Neural cell (in vitro differentiated cells): Measurements from ENCODE around the gene PDAP1. TPM values are rescaled to one million over a fixed set of nuclear protein-coding genes. Genes with fewer than 3 reads are reported as not detected.

ENCODE experiments used
- H2AFZ ChIP-seq: fragments of 200-600, 300-800 bp; sonication (generic), shearing (Covaris generic); 2 replicates; pipeline ENCODE4 v1.6.0; 2014; ENCODE audit warnings: low read depth, mild to moderate bottlenecking, antibody characterized with exemption, low read length, moderate library complexity
- H3F3A ChIP-seq: fragments of 200-600 bp; shearing (Covaris generic); 2 replicates; pipeline ENCODE4 v1.6.1; 2016; ENCODE audit warnings: mild to moderate bottlenecking, moderate library complexity, mixed read lengths, antibody characterized with exemption, low read length; ENCODE audit not compliant: insufficient read depth, poor library complexity, severe bottlenecking
- H3K27ac ChIP-seq: fragments of 200-600, 300-800 bp; sonication (generic), shearing (Covaris generic); 2 replicates; pipeline ENCODE4 v1.5.1; 2014; ENCODE audit warnings: mild to moderate bottlenecking, low read length, moderate library complexity
- H3K27me3 ChIP-seq: fragments of 300-800, 200-600 bp; sonication (generic), shearing (Covaris generic); 2 replicates; pipeline ENCODE4 v1.6.0; 2014; ENCODE audit warnings: mild to moderate bottlenecking, low read depth, low read length, moderate library complexity; ENCODE audit not compliant: insufficient read depth
- H3K36me3 ChIP-seq: fragments of 300-800, 200-600 bp; sonication (generic), shearing (Covaris generic); 2 replicates; pipeline ENCODE4 v1.5.1; 2014; ENCODE audit warnings: mild to moderate bottlenecking, antibody characterized with exemption, low read length, moderate library complexity; ENCODE audit not compliant: insufficient read depth
- H3K4me2 ChIP-seq: fragments of 300-800, 200-600 bp; sonication (generic), shearing (Covaris generic); 2 replicates; pipeline ENCODE4 v1.6.0; 2014; ENCODE audit warnings: mild to moderate bottlenecking, low read length
- H3K4me3 ChIP-seq: fragments of 300-800, 200-600 bp; sonication (generic), shearing (Covaris generic); 2 replicates; pipeline ENCODE4 v1.5.1; 2014; ENCODE audit warnings: mild to moderate bottlenecking, low read length, moderate library complexity
- H3K79me2 ChIP-seq: fragments of 200-600 bp; shearing (Covaris generic); replicated peaks from 2 replicates; pipeline ENCODE4 v1.6.0; 2014; ENCODE audit warnings: mild to moderate bottlenecking, low read length, moderate library complexity; ENCODE audit not compliant: insufficient read depth
- H3K9ac ChIP-seq: fragments of 300-800, 200-600 bp; sonication (generic), shearing (Covaris generic); 2 replicates; pipeline ENCODE4 v1.6.1; 2016; ENCODE audit warnings: mild to moderate bottlenecking, low read length, mixed read lengths
- H3K9me2 ChIP-seq: fragments of 200-600 bp; shearing (Covaris generic); 2 replicates; pipeline ENCODE4 v1.6.1; 2016; ENCODE audit warnings: mild to moderate bottlenecking, low read length, mixed read lengths; ENCODE audit not compliant: insufficient read depth
- H3K9me3 ChIP-seq: fragments of 200-600, 300-800 bp; sonication (generic), shearing (Covaris generic); 2 replicates; pipeline ENCODE4 v1.6.1; 2016; ENCODE audit warnings: mild to moderate bottlenecking, mixed run types, low read length, moderate library complexity, mixed read lengths
- H4K20me1 ChIP-seq: fragments of 200-600 bp; shearing (Covaris generic); 2 replicates; pipeline ENCODE4 v1.6.1; 2016; ENCODE audit warnings: mild to moderate bottlenecking, mixed run types; ENCODE audit not compliant: insufficient read depth
- EP300 ChIP-seq: fragments of 450-650 bp; conservative IDR thresholded peaks from 2 replicates; pipeline ENCODE4 v1.6.1; 2014; ENCODE audit warnings: antibody characterized with exemption, mild to moderate bottlenecking, moderate library complexity; ENCODE audit not compliant: poor library complexity, severe bottlenecking
- EZH2 ChIP-seq: fragments of 200-600, 300-800 bp; shearing (Covaris generic), sonication (generic); IDR thresholded peaks from 2 replicates; pipeline ENCODE4 v1.6.1; 2014; ENCODE audit warnings: antibody characterized with exemption, low read length, borderline replicate concordance, mild to moderate bottlenecking; ENCODE audit not compliant: insufficient read depth, poor library complexity, severe bottlenecking
- MXI1 ChIP-seq: fragments of 450-650 bp; conservative IDR thresholded peaks from 2 replicates; pipeline ENCODE4 v1.6.1; 2014; ENCODE audit warnings: antibody characterized with exemption, mild to moderate bottlenecking; ENCODE audit not compliant: poor library complexity, severe bottlenecking
- POLR2AphosphoS5 ChIP-seq: IDR thresholded peaks from 2 replicates; pipeline ENCODE4 v1.6.1; 2012
- RAD21 ChIP-seq: fragments of 450-650 bp; conservative IDR thresholded peaks from 2 replicates; pipeline ENCODE4 v1.6.1; 2014; ENCODE audit warnings: antibody characterized with exemption, mild to moderate bottlenecking, moderate library complexity
- SMC3 ChIP-seq: fragments of 450-650 bp; conservative IDR thresholded peaks from 2 replicates; pipeline ENCODE4 v1.6.1; 2014; ENCODE audit warnings: antibody characterized with exemption, mild to moderate bottlenecking, moderate library complexity; ENCODE audit not compliant: poor library complexity
- TAF1 ChIP-seq: IDR thresholded peaks from 2 replicates; pipeline ENCODE4 v1.6.1; 2012; ENCODE audit warnings: low read depth
- polyA plus RNA-seq: library from polyadenylated mRNA; depleted of rRNA; stranded (reverse); fragments of >200 nt; gene quantifications from 2 replicates; pipeline ENCODE4 v1.2.3, GENCODE V29; 2014
- TF ChIP-seq, protein P1 (sequence below): IDR thresholded peaks from 2 replicates; pipeline ENCODE4 v1.6.1; 2012; ENCODE audit warnings: borderline replicate concordance
- TF ChIP-seq, protein P2 (sequence below): fragments of 450-650 bp; IDR thresholded peaks from 2 replicates; pipeline ENCODE4 v1.5.1; 2014; ENCODE audit warnings: antibody characterized with exemption, mild to moderate bottlenecking, moderate library complexity; ENCODE audit not compliant: poor library complexity, severe bottlenecking

PDAP1 gene
- polyA plus RNA-seq, 1 donor from 2014 or later: 185 TPM

DNA sequence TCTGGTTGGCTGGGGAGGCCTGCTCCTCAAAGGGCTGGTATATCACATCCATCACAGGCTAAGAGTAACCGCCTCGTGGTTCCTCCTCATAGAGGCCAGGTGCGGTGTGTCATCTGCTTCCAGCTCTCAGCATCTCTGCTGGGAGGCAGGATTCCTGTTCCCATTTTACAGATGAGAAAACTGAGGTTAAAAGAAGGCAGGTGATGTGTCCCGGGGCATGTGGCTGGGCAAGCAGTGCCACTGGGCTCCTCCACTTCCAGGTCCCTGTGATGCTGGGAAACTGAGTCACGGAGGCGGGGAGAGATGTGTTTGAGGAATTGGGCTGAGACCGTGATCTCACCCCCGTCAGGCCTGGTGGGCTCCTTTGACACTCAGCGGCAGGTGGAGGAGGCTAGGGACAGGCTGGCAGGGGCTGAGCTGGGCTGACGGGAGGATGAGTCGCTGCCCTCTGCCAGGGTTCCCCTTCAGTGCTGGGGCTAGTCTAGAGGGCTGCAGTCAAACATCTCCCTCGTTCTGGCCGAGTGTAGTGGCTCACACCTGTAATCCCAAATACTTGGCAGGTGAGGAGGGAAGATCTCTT lies 24.5 kb downstream of the PDAP1 start:
- Histone ChIP-seq H3K36me3 (no peaks in the 10 kb centered on the region), H3K4me2 (no peak overlapping the region), H3K79me2 (no peaks in the 10 kb centered on the region), H3K4me3 (no peak overlapping the region), H3K9me3 (no peaks in the 10 kb centered on the region), H4K20me1 (no peaks in the 10 kb centered on the region), H3K9me2 (no peaks in the 10 kb centered on the region), H3K9ac (no peak overlapping the region), H3F3A (no peaks in the 10 kb centered on the region), H3K27ac (no peak overlapping the region), H2AFZ (no peak overlapping the region), H3K27me3 (no peaks in the 10 kb centered on the region)
- TF ChIP-seq SMC3 (no peak), EP300 (no peak), EZH2 (no peak), RAD21 (no peak), MXI1 (no peak), POLR2AphosphoS5 (no peak), TAF1 (no peak)
- TF ChIP-seq, protein P1, sequence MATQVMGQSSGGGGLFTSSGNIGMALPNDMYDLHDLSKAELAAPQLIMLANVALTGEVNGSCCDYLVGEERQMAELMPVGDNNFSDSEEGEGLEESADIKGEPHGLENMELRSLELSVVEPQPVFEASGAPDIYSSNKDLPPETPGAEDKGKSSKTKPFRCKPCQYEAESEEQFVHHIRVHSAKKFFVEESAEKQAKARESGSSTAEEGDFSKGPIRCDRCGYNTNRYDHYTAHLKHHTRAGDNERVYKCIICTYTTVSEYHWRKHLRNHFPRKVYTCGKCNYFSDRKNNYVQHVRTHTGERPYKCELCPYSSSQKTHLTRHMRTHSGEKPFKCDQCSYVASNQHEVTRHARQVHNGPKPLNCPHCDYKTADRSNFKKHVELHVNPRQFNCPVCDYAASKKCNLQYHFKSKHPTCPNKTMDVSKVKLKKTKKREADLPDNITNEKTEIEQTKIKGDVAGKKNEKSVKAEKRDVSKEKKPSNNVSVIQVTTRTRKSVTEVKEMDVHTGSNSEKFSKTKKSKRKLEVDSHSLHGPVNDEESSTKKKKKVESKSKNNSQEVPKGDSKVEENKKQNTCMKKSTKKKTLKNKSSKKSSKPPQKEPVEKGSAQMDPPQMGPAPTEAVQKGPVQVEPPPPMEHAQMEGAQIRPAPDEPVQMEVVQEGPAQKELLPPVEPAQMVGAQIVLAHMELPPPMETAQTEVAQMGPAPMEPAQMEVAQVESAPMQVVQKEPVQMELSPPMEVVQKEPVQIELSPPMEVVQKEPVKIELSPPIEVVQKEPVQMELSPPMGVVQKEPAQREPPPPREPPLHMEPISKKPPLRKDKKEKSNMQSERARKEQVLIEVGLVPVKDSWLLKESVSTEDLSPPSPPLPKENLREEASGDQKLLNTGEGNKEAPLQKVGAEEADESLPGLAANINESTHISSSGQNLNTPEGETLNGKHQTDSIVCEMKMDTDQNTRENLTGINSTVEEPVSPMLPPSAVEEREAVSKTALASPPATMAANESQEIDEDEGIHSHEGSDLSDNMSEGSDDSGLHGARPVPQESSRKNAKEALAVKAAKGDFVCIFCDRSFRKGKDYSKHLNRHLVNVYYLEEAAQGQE: no peak
- TF ChIP-seq, protein P2, sequence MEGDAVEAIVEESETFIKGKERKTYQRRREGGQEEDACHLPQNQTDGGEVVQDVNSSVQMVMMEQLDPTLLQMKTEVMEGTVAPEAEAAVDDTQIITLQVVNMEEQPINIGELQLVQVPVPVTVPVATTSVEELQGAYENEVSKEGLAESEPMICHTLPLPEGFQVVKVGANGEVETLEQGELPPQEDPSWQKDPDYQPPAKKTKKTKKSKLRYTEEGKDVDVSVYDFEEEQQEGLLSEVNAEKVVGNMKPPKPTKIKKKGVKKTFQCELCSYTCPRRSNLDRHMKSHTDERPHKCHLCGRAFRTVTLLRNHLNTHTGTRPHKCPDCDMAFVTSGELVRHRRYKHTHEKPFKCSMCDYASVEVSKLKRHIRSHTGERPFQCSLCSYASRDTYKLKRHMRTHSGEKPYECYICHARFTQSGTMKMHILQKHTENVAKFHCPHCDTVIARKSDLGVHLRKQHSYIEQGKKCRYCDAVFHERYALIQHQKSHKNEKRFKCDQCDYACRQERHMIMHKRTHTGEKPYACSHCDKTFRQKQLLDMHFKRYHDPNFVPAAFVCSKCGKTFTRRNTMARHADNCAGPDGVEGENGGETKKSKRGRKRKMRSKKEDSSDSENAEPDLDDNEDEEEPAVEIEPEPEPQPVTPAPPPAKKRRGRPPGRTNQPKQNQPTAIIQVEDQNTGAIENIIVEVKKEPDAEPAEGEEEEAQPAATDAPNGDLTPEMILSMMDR: no peak

DNA sequence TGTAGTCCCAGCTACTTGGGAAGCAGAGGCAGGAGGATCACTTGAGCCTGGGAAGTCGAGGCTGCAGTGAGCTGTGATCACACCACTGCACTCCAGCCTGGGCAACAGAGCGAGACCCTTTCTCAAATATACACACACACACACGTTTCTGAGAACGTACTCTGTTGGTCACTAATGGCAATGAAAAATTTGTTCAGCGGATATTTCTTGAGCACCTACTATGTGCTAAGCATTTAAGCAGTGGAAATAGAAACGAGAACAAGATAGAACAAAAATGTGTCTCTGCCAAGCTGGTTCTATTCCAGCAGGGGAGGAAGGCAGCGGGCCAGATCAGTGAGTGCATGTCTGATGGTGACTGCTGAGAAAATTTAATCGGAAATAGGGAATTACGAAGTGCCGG lies 25.2 kb downstream of the PDAP1 start:
- no peak overlapping the region for H3K27ac ChIP-seq
- H3K27me3 ChIP-seq: no peaks in the 10 kb centered on the region
- H4K20me1 ChIP-seq: no peaks in the 10 kb centered on the region
- no peak overlapping the region for H3K4me2 ChIP-seq
- no peaks in the 10 kb centered on the region for H3F3A ChIP-seq
- TF ChIP-seq, protein P1: no peak
- TF ChIP-seq EZH2: no peak
- TF ChIP-seq TAF1: no peak
- TF ChIP-seq, protein P2: no peak
- TF ChIP-seq MXI1: no peak
- no peak for TF ChIP-seq EP300
- no peak for TF ChIP-seq SMC3
- H3K9me3 ChIP-seq: no peaks in the 10 kb centered on the region
- no peaks in the 10 kb centered on the region for H3K9me2 ChIP-seq
- no peaks in the 10 kb centered on the region for H3K36me3 ChIP-seq
- no peak overlapping the region for H2AFZ ChIP-seq
- no peak overlapping the region for H3K9ac ChIP-seq
- H3K79me2 ChIP-seq: no peaks in the 10 kb centered on the region
- H3K4me3 ChIP-seq: no peak overlapping the region
